ENCODE data around the gene OR10X1.

DNA sequence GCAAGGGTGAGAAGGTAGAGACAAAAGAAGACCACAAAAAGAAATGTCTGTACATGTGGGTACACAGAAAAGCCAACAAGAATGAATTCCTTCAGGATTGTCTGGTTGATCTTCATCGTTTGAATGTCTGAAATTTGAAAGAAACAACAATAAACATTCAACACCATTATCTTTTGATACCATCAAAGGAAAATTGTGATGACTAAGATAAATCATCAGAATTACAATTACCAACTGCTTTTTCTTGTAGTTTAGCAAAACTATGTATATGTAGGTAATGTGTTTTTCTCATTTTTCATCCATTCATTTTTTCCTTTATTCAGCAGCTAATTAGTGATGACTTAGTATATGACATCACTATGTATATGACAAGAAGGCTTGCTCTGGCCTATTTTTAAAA lies at the start of gene OR10X1:
- TF ChIP-seq, protein P1, sequence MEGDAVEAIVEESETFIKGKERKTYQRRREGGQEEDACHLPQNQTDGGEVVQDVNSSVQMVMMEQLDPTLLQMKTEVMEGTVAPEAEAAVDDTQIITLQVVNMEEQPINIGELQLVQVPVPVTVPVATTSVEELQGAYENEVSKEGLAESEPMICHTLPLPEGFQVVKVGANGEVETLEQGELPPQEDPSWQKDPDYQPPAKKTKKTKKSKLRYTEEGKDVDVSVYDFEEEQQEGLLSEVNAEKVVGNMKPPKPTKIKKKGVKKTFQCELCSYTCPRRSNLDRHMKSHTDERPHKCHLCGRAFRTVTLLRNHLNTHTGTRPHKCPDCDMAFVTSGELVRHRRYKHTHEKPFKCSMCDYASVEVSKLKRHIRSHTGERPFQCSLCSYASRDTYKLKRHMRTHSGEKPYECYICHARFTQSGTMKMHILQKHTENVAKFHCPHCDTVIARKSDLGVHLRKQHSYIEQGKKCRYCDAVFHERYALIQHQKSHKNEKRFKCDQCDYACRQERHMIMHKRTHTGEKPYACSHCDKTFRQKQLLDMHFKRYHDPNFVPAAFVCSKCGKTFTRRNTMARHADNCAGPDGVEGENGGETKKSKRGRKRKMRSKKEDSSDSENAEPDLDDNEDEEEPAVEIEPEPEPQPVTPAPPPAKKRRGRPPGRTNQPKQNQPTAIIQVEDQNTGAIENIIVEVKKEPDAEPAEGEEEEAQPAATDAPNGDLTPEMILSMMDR (IDR thresholded peaks at IDR 0.05; ENCODE audit: low read depth, low read length, poor library complexity, severe bottlenecking) = no peak
- no peak for TF ChIP-seq EZH2phosphoT487 (IDR thresholded peaks at IDR 0.05; ENCODE audit: borderline replicate concordance, low read length)
